ENCODE data around the gene IQGAP3.
"Not testable (repeated sequence)": the region's sequence is repeated elsewhere in the genome, so short reads cannot be mapped to it uniquely, and the experiment has no call there.

The IQGAP3 gene

GRCh38 chr1:156571919-156572662, at the start of gene IQGAP3:
Gene IQGAP3 (minus strand): TSS chr1:156572565. CDS start chr1:156572529, 36 bp downstream.
- peak; percentile 95 for DNase-seq (ENCODE audit: low spot score)

GRCh38 chr1:156619582-156619955, 47.2 kb upstream of the IQGAP3 start:
- DNase-seq (ENCODE audit: low spot score): no peak

- DNase-seq (ENCODE audit: low spot score): peak; percentile 67
Observed at GRCh38 chr1:156618853-156619581, 46.7 kb upstream of the IQGAP3 start, which contains the start of gene HAPLN2. Gene HAPLN2 (plus strand): TSS chr1:156619415. CDS start chr1:156623491, 4,076 bp downstream.

GRCh38 chr1:156616463-156616862, 44.1 kb upstream of the IQGAP3 start:
- peak; percentile 73 for DNase-seq (ENCODE audit: low spot score)

- no peak for DNase-seq (ENCODE audit: low spot score)
Observed at GRCh38 chr1:156615946-156616345, 43.6 kb upstream of the IQGAP3 start.

GRCh38 chr1:156612666-156613065, 40.3 kb upstream of the IQGAP3 start:
- DNase-seq (ENCODE audit: low spot score): no peak

GRCh38 chr1:156610072-156610471, 37.7 kb upstream of the IQGAP3 start:
- DNase-seq (ENCODE audit: low spot score): not testable (repeated sequence)

GRCh38 chr1:156608981-156609380, 36.6 kb upstream of the IQGAP3 start:
- DNase-seq (ENCODE audit: low spot score): peak; percentile 48

GRCh38 chr1:156608036-156608674, 35.8 kb upstream of the IQGAP3 start:
- peak; percentile 45 for DNase-seq (ENCODE audit: low spot score)

- DNase-seq (ENCODE audit: low spot score): not testable (repeated sequence)
Observed at GRCh38 chr1:156607344-156607743, 35.0 kb upstream of the IQGAP3 start.

GRCh38 chr1:156602557-156602993, 30.2 kb upstream of the IQGAP3 start:
- no peak for DNase-seq (ENCODE audit: low spot score)

- DNase-seq (ENCODE audit: low spot score): no peak
Observed at GRCh38 chr1:156601892-156602291, 29.5 kb upstream of the IQGAP3 start.

- DNase-seq (ENCODE audit: low spot score): peak; percentile 73
Observed at GRCh38 chr1:156601122-156601830, 28.9 kb upstream of the IQGAP3 start, which contains the start of gene GPATCH4. Gene GPATCH4 (minus strand): TSS chr1:156601479.

- no peak for DNase-seq (ENCODE audit: low spot score)
Observed at GRCh38 chr1:156600733-156601121, 28.4 kb upstream of the IQGAP3 start.

GRCh38 chr1:156599811-156600210, 27.4 kb upstream of the IQGAP3 start:
- DNase-seq (ENCODE audit: low spot score): no peak

GRCh38 chr1:156598731-156599432, 26.5 kb upstream of the IQGAP3 start:
- no peak for DNase-seq (ENCODE audit: low spot score)

GRCh38 chr1:156598125-156598524, 25.8 kb upstream of the IQGAP3 start:
- DNase-seq (ENCODE audit: low spot score): no peak

- DNase-seq (ENCODE audit: low spot score): no peak
Observed at GRCh38 chr1:156596426-156596825, 24.1 kb upstream of the IQGAP3 start.

GRCh38 chr1:156595016-156595415, 22.7 kb upstream of the IQGAP3 start:
- DNase-seq (ENCODE audit: low spot score): no peak

- no peak for DNase-seq (ENCODE audit: low spot score)
Observed at GRCh38 chr1:156594190-156594589, 21.8 kb upstream of the IQGAP3 start.

- no peak for DNase-seq (ENCODE audit: low spot score)
Observed at GRCh38 chr1:156593661-156593989, 21.3 kb upstream of the IQGAP3 start.
